Measurements from ENCODE around the gene RNMT.

Gene RNMT

DNA sequence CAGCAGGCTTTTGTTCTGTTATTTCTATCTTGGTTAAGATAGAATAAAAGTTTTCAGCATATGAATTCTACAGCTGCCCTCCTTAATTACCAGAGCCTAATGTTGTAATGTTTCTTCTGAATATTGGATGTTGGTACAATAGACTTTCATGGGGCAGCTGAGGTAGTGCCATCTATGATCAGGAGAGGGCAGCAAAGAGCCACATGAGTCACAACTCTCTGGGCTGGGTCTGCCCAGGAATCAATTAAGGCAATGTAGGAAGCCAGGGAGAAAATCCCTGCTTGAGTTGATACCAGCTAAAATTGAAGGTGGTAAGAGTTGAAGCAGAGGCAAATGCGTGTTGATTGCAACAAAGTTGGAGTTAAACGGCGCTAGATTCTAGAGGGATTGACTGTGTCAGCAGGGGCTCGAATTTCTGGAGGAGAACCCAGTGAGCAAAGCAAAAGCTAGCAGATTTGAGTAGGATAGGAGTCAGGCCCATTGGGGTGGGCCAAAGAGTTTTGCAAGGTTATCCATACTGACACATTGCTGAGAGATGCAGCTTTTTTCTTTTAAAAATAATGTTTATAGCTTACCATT lies 86.9 kb downstream of the RNMT start:
- peak in 10 of 14 donors; percentile 9 to 53 (median 22) for DNase-seq

Measured in C1 segment of cervical spinal cord (tissue), 14 donors.